GM23338 (cell line): ENCODE measurements around the gene C1orf198. TPM values are rescaled to one million over a fixed set of nuclear protein-coding genes. Genes with fewer than 3 reads are reported as not detected.

Experiments
- ATAC-seq: fragments of 200-7000 bp; cut with Tn5 transposase; 3 replicates; pipeline ENCODE4 v1.9.1; 2020
- DNase-seq: peaks from one replicate; pipeline ENCODE4 v3.0.0-alpha.2; 2015; ENCODE audit warnings: low spot score
- H2AFZ ChIP-seq: fragments of 200-600 bp; sonication (generic); 2 replicates; pipeline ENCODE4 v1.8.0; 2016; ENCODE audit warnings: antibody characterized with exemption, mild to moderate bottlenecking, moderate library complexity
- H3F3A ChIP-seq: fragments of 200-600 bp; sonication (generic); replicated peaks from 2 replicates; pipeline ENCODE4 v1.8.0; 2017; ENCODE audit warnings: antibody characterized with exemption, mixed run types, low read depth
- H3K27ac ChIP-seq: fragments of 200-600 bp; sonication (generic); 2 replicates; pipeline ENCODE4 v1.6.1; 2016; ENCODE audit warnings: low read depth
- H3K27me3 ChIP-seq: fragments of 200-600 bp; sonication (generic); 2 replicates; pipeline ENCODE4 v1.8.0; 2016; ENCODE audit warnings: mild to moderate bottlenecking, mixed run types, moderate library complexity; ENCODE audit not compliant: insufficient read depth
- H3K36me3 ChIP-seq: fragments of 200-600 bp; sonication (generic); 2 replicates; pipeline ENCODE4 v1.8.0; 2016; ENCODE audit warnings: mild to moderate bottlenecking; ENCODE audit not compliant: insufficient read depth
- H3K4me1 ChIP-seq: fragments of 200-600 bp; sonication (generic); 2 replicates; pipeline ENCODE4 v1.8.0; 2016; ENCODE audit warnings: mild to moderate bottlenecking, moderate library complexity; ENCODE audit not compliant: insufficient read depth
- H3K4me2 ChIP-seq: fragments of 200-600 bp; sonication (generic); 2 replicates; pipeline ENCODE4 v1.7.1; 2017; ENCODE audit warnings: mixed run types
- H3K4me3 ChIP-seq: fragments of 200-600 bp; sonication (generic); 2 replicates; pipeline ENCODE4 v1.6.1; 2016; ENCODE audit warnings: mixed run types
- H3K79me2 ChIP-seq: fragments of 200-600 bp; sonication (generic); replicated peaks from 2 replicates; pipeline ENCODE4 v1.8.0; 2017; ENCODE audit warnings: mild to moderate bottlenecking; ENCODE audit not compliant: insufficient read depth
- H3K9me2 ChIP-seq: fragments of 200-600 bp; sonication (generic); 2 replicates; pipeline ENCODE4 v1.8.0; 2017; ENCODE audit not compliant: insufficient read depth
- H4K20me1 ChIP-seq: fragments of 200-600 bp; sonication (generic); replicated peaks from 2 replicates; pipeline ENCODE4 v1.8.0; 2017; ENCODE audit warnings: mild to moderate bottlenecking; ENCODE audit not compliant: insufficient read depth
- H3K27ac Mint-ChIP-seq: 2 replicates; pipeline ENCODE4 v1.8.0; 2020; ENCODE audit warnings: inconsistent platforms, mild to moderate bottlenecking, moderate library complexity, mixed read lengths
- H3K27me3 Mint-ChIP-seq: 3 replicates; pipeline ENCODE4 v1.8.0; 2022; ENCODE audit warnings: low read depth, mild to moderate bottlenecking, moderate library complexity, mixed read lengths, inconsistent platforms; ENCODE audit not compliant: insufficient read depth, poor library complexity
- H3K36me3 Mint-ChIP-seq: 3 replicates; pipeline ENCODE4 v1.8.0; 2021; ENCODE audit warnings: low read depth, mild to moderate bottlenecking, inconsistent platforms, moderate library complexity, mixed read lengths
- H3K4me1 Mint-ChIP-seq: 3 replicates; pipeline ENCODE4 v1.8.0; 2020; ENCODE audit warnings: mild to moderate bottlenecking, inconsistent platforms, mixed read lengths
- H3K4me3 Mint-ChIP-seq: 3 replicates; pipeline ENCODE4 v1.8.0; 2021; ENCODE audit warnings: moderate library complexity, mild to moderate bottlenecking, inconsistent platforms, mixed read lengths
- H3K9me3 Mint-ChIP-seq: 3 replicates; pipeline ENCODE4 v1.8.0; 2020; ENCODE audit warnings: moderate library complexity, mild to moderate bottlenecking, inconsistent platforms, mixed read lengths
- CREB1 ChIP-seq: fragments of 250-450 bp; sonication (Bioruptor Pico); IDR thresholded peaks from 2 replicates; pipeline ENCODE4 v1.5.0; 2020; ENCODE audit warnings: low read depth, mild to moderate bottlenecking, moderate library complexity
- EZH2 ChIP-seq: fragments of 200-600 bp; sonication (generic); IDR thresholded peaks from one replicate; pipeline ENCODE4 v1.8.0; 2017; ENCODE audit warnings: antibody characterized with exemption, mild to moderate bottlenecking, low read depth; ENCODE audit not compliant: unreplicated experiment
- EZH2phosphoT487 ChIP-seq: fragments of 200-600 bp; sonication (generic); IDR thresholded peaks from one replicate; pipeline ENCODE4 v1.8.1; 2018; ENCODE audit warnings: antibody characterized with exemption; ENCODE audit not compliant: unreplicated experiment
- JUNB ChIP-seq: IDR thresholded peaks from one replicate; pipeline ENCODE4 v1.6.1; 2016; ENCODE audit warnings: antibody characterized with exemption; ENCODE audit not compliant: unreplicated experiment
- NANOG ChIP-seq: IDR thresholded peaks from 2 replicates; pipeline ENCODE4 v1.6.1; 2016; ENCODE audit warnings: antibody characterized with exemption, borderline replicate concordance
- POLR2AphosphoS5 ChIP-seq: IDR thresholded peaks from 2 replicates; pipeline ENCODE4 v1.6.1; 2016; ENCODE audit warnings: antibody characterized with exemption, low read depth
- STAT1 ChIP-seq: IDR thresholded peaks from one replicate; pipeline ENCODE4 v1.6.1; 2016; ENCODE audit warnings: antibody characterized with exemption; ENCODE audit not compliant: unreplicated experiment
- ZNF114 ChIP-seq: fragments of 250-450 bp; sonication (Bioruptor Pico); IDR thresholded peaks from 2 replicates; pipeline ENCODE4 v1.5.0; 2020; ENCODE audit warnings: mild to moderate bottlenecking, moderate library complexity
- ZNF331 ChIP-seq: fragments of 250-450 bp; sonication (Bioruptor Pico); IDR thresholded peaks from 2 replicates; pipeline ENCODE4 v1.5.0; 2020; ENCODE audit warnings: low read depth, mild to moderate bottlenecking, moderate library complexity
- polyA plus RNA-seq: library from polyadenylated mRNA; unstranded; fragments of >200 nt; fragmentation: Nextera tagmentation; extraction: Ambion mirVana; gene quantifications from 2 replicates; pipeline ENCODE4 v1.2.1, GENCODE V29; 2016
- total RNA-seq: library from RNA; depleted of rRNA; stranded (reverse); fragments of >200 nt; shearing (Covaris generic); gene quantifications from 2 replicates; pipeline ENCODE4 v1.2.3, GENCODE V29; 2014
- TF ChIP-seq, protein P1 (sequence below): IDR thresholded peaks from 2 replicates; pipeline ENCODE4 v1.6.1; 2016; ENCODE audit warnings: antibody characterized with exemption
- TF ChIP-seq, protein P2 (sequence below): IDR thresholded peaks from one replicate; pipeline ENCODE4 v1.6.1; 2018; ENCODE audit warnings: antibody characterized with exemption; ENCODE audit not compliant: unreplicated experiment
- TF ChIP-seq, protein P3 (sequence below), 2 experiments: fragments of 200-600 bp in 1 of 2; sonication (generic) in 1 of 2; conservative IDR thresholded peaks; 2 replicates each; pipeline versions ENCODE4 v1.5.1 to v1.6.1; 2016 to 2017; ENCODE audit warnings: antibody characterized with exemption in 2 of 2, low read depth in 2 of 2, mild to moderate bottlenecking in 2 of 2, moderate library complexity in 1 of 2

The C1orf198 gene
- total and polyA plus RNA-seq, 2 experiments from 2014 or later: 14.9 to 46.6 TPM

DNA sequence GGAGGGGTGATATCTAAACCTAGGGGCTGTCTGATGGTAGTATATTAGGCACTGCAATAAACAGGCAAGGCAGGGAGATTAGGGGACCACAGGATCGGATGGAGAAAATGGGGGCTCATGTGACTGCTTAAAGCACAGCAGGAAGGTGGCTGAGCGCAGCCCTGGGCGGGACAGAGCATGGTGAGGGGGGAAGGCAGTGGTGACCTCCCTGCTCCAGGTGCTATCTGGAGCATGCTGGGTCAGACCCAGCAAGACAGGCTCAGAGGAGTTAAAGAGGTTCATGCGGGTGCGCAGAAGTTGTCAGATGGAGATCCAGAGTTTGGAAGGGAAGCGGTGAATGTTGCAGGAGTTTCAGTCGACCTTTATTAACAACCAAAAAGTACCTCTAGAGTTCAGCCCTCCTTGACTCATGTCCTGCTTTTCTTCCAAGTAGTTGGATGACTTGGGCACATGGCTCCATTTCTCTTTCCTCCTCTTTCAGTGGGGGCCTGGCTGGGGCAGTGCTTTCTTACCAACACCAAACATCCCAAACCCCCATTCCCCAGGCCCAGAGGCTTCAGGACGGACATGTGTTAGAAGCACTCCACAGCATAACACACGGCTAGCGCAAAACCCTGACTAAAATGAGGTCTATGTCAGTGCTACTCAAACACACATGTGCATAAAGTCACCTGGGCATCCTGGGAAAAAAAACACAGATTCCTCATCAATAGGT is 79.6 kb downstream of the C1orf198 start (continued):
- no peak for TF ChIP-seq ZNF114 (CRISPR knock-in tag)
- TF ChIP-seq CREB1 (CRISPR knock-in tag): no peak
- TF ChIP-seq EZH2phosphoT487: no peak
- TF ChIP-seq EZH2: no peak
- TF ChIP-seq JUNB: no peak
- no peak for TF ChIP-seq ZNF331 (CRISPR knock-in tag)

DNA sequence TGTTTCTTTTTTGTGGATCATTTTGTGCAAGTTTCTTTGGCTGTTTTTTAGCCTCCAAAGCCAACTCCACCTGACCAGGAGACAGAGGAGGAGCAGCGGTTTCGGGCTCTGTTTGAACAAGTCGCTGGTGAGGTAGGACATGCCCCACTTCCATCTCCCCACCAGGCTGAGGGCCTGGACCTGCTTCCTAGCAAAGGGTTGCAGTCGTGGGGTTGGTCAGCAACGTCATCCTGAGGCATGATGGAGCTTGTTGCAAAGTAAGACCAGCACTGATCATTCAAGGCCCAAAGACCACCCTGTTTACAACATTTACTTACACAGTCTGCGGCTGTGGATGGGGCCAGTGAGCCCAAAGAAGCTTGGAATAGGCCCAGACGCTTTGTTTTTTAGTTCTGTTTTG is 80.8 kb downstream of the C1orf198 start:
- H3K4me1 Mint-ChIP-seq: peaks cover 24% of the 10 kb centered on the region
- no peak for ATAC-seq
- Histone ChIP-seq H3K27me3 (peaks cover 85% of the 10 kb centered on the region), H2AFZ (no peak overlapping the region), H4K20me1 (no peaks in the 10 kb centered on the region; the same call in none of the 2 replicates), H3K9me2 (no peaks in the 10 kb centered on the region; the same call in 1 of the 2 replicates), H3K27ac (no peak overlapping the region), H3K4me2 (no peak overlapping the region), H3K79me2 (no peaks in the 10 kb centered on the region), H3K36me3 (no peaks in the 10 kb centered on the region), H3F3A (no peaks in the 10 kb centered on the region), H3K4me3 (no peak overlapping the region), H3K4me1 (peaks cover 5% of the 10 kb centered on the region; the same call in 1 of the 2 replicates)
- H3K36me3 Mint-ChIP-seq: no peaks in the 10 kb centered on the region
- peaks cover 67% of the 10 kb centered on the region for H3K27me3 Mint-ChIP-seq
- DNase-seq: no peak
- no peak overlapping the region for H3K27ac Mint-ChIP-seq
- no peaks in the 10 kb centered on the region; the same call in 1 of the 3 replicates for H3K9me3 Mint-ChIP-seq
- H3K4me3 Mint-ChIP-seq: no peak overlapping the region
- no peak for TF ChIP-seq ZNF114 (CRISPR knock-in tag)
- TF ChIP-seq JUNB: no peak
- no peak for TF ChIP-seq EZH2
- TF ChIP-seq, protein P1, sequence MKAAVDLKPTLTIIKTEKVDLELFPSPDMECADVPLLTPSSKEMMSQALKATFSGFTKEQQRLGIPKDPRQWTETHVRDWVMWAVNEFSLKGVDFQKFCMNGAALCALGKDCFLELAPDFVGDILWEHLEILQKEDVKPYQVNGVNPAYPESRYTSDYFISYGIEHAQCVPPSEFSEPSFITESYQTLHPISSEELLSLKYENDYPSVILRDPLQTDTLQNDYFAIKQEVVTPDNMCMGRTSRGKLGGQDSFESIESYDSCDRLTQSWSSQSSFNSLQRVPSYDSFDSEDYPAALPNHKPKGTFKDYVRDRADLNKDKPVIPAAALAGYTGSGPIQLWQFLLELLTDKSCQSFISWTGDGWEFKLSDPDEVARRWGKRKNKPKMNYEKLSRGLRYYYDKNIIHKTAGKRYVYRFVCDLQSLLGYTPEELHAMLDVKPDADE: no peak
- no peak for TF ChIP-seq ZNF331 (CRISPR knock-in tag)
- TF ChIP-seq STAT1: no peak
- TF ChIP-seq POLR2AphosphoS5: no peak
- TF ChIP-seq CREB1 (CRISPR knock-in tag): no peak
- no peak for TF ChIP-seq NANOG
- TF ChIP-seq, protein P2, sequence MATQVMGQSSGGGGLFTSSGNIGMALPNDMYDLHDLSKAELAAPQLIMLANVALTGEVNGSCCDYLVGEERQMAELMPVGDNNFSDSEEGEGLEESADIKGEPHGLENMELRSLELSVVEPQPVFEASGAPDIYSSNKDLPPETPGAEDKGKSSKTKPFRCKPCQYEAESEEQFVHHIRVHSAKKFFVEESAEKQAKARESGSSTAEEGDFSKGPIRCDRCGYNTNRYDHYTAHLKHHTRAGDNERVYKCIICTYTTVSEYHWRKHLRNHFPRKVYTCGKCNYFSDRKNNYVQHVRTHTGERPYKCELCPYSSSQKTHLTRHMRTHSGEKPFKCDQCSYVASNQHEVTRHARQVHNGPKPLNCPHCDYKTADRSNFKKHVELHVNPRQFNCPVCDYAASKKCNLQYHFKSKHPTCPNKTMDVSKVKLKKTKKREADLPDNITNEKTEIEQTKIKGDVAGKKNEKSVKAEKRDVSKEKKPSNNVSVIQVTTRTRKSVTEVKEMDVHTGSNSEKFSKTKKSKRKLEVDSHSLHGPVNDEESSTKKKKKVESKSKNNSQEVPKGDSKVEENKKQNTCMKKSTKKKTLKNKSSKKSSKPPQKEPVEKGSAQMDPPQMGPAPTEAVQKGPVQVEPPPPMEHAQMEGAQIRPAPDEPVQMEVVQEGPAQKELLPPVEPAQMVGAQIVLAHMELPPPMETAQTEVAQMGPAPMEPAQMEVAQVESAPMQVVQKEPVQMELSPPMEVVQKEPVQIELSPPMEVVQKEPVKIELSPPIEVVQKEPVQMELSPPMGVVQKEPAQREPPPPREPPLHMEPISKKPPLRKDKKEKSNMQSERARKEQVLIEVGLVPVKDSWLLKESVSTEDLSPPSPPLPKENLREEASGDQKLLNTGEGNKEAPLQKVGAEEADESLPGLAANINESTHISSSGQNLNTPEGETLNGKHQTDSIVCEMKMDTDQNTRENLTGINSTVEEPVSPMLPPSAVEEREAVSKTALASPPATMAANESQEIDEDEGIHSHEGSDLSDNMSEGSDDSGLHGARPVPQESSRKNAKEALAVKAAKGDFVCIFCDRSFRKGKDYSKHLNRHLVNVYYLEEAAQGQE: no peak
- TF ChIP-seq, protein P3, sequence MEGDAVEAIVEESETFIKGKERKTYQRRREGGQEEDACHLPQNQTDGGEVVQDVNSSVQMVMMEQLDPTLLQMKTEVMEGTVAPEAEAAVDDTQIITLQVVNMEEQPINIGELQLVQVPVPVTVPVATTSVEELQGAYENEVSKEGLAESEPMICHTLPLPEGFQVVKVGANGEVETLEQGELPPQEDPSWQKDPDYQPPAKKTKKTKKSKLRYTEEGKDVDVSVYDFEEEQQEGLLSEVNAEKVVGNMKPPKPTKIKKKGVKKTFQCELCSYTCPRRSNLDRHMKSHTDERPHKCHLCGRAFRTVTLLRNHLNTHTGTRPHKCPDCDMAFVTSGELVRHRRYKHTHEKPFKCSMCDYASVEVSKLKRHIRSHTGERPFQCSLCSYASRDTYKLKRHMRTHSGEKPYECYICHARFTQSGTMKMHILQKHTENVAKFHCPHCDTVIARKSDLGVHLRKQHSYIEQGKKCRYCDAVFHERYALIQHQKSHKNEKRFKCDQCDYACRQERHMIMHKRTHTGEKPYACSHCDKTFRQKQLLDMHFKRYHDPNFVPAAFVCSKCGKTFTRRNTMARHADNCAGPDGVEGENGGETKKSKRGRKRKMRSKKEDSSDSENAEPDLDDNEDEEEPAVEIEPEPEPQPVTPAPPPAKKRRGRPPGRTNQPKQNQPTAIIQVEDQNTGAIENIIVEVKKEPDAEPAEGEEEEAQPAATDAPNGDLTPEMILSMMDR (conservative IDR thresholded peaks at IDR 0.05; ENCODE audit: low read depth in 2 of 2): no peak
